PC-3 (cell line): ENCODE data around the gene MMP23B. TPM values are rescaled to one million over a fixed set of nuclear protein-coding genes. Genes with fewer than 3 reads are reported as not detected.

Experiments used
- ATAC-seq: fragments of 200-7000 bp; cut with Tn5 transposase; 2 replicates; pipeline ENCODE4 v1.9.1; 2020; ENCODE audit warnings: mild to moderate bottlenecking, moderate library complexity
- BruUV-seq: library from RNA; stranded (reverse); fragments of 400-500 nt; replicated peaks from 2 replicates; lab custom pipeline; 2021; lab: Mats Ljungman, UMichigan
- CTCF ChIA-PET: fragments of 300-600 bp; sonication (Branson Sonifier 250); formaldehyde crosslinking; loops from one replicate; lab custom pipeline; 2022; ENCODE audit warnings: antibody characterized with exemption; lab: Charles Lee
- POLR2A ChIA-PET: fragments of 300-600 bp; sonication (Branson Sonifier 250); formaldehyde crosslinking; loops from one replicate; lab custom pipeline; 2022; ENCODE audit warnings: antibody characterized with exemption; ENCODE audit not compliant: unreplicated experiment; lab: Charles Lee
- DNase-seq: peaks from one replicate; pipeline ENCODE4 v3.0.0-alpha.2; 2015
- H2AFZ ChIP-seq: fragments of 300-600 bp; sonication (generic); 2 replicates; pipeline ENCODE4 v1.6.0; 2016; ENCODE audit warnings: antibody characterized with exemption, low read length
- H3F3A ChIP-seq: fragments of 300-600 bp; sonication (generic); one replicate; pipeline ENCODE4 v1.6.0; 2017; ENCODE audit warnings: antibody characterized with exemption, low read length, control low read depth, mild to moderate bottlenecking; ENCODE audit not compliant: unreplicated experiment
- H3K27ac ChIP-seq: fragments of 300-600 bp; sonication (generic); 2 replicates; pipeline ENCODE4 v1.5.1; 2016; ENCODE audit warnings: mild to moderate bottlenecking, low read length
- H3K27me3 ChIP-seq: fragments of 300-600 bp; sonication (generic); 2 replicates; pipeline ENCODE4 v1.6.1; 2016; ENCODE audit warnings: low read length, mixed read lengths
- H3K36me3 ChIP-seq: fragments of 300-600 bp; sonication (generic); 2 replicates; pipeline ENCODE4 v1.6.1; 2016; ENCODE audit warnings: low read depth, mixed run types, low read length, mixed read lengths
- H3K4me1 ChIP-seq: fragments of 300-600 bp; sonication (generic); 2 replicates; pipeline ENCODE4 v1.5.1; 2016; ENCODE audit warnings: low read length; ENCODE audit not compliant: insufficient read depth
- H3K4me2 ChIP-seq: fragments of 300-600 bp; sonication (generic); 2 replicates; pipeline ENCODE4 v1.6.0; 2016; ENCODE audit warnings: low read length
- H3K4me3 ChIP-seq: fragments of 300-600 bp; sonication (generic); 2 replicates; pipeline ENCODE4 v1.5.1; 2016; ENCODE audit warnings: mild to moderate bottlenecking, low read length, mixed read lengths
- H3K79me2 ChIP-seq: fragments of 300-600 bp; sonication (generic); 2 replicates; pipeline ENCODE4 v1.6.1; 2017; ENCODE audit warnings: low read length, mixed read lengths
- H3K9ac ChIP-seq: fragments of 300-600 bp; sonication (generic); 2 replicates; pipeline ENCODE4 v1.6.0; 2016; ENCODE audit warnings: mild to moderate bottlenecking, low read length
- H3K9me2 ChIP-seq: fragments of 300-600 bp; sonication (generic); replicated peaks from 2 replicates; pipeline ENCODE4 v1.6.1; 2016; ENCODE audit warnings: mixed run types, low read length, mixed read lengths
- H3K9me3 ChIP-seq: fragments of 300-600 bp; sonication (generic); 2 replicates; pipeline ENCODE4 v1.6.1; 2016; ENCODE audit warnings: low read length, mixed read lengths
- H4K20me1 ChIP-seq: fragments of 300-600 bp; sonication (generic); 2 replicates; pipeline ENCODE4 v1.6.1; 2016; ENCODE audit warnings: low read length, mixed read lengths
- CTCF ChIP-seq: fragments of 300-600 bp; sonication (generic); conservative IDR thresholded peaks from 2 replicates; pipeline ENCODE4 v1.5.1; 2017; ENCODE audit warnings: antibody characterized with exemption, low read depth, mild to moderate bottlenecking, low read length
- EZH2 ChIP-seq: fragments of 300-600 bp; sonication (generic); IDR thresholded peaks from one replicate; pipeline ENCODE4 v1.6.1; 2017; ENCODE audit warnings: antibody characterized with exemption, mild to moderate bottlenecking, low read length; ENCODE audit not compliant: unreplicated experiment
- EZH2phosphoT487 ChIP-seq: fragments of 300-600 bp; sonication (generic); IDR thresholded peaks from 2 replicates; pipeline ENCODE4 v1.6.1; 2018; ENCODE audit warnings: mild to moderate bottlenecking, antibody characterized with exemption, low read length, borderline replicate concordance
- intact Hi-C: fragments of 100-400 bp; cut with micrococcal nuclease; formaldehyde crosslinking; loops from 2 replicates; pipeline ENCODE4 v1.9.0; 2023
- total RNA-seq: library from RNA; depleted of rRNA; stranded (reverse); fragments of >200 nt; gene quantifications from 2 replicates; pipeline ENCODE4 v1.2.3, GENCODE V29; 2014

The MMP23B gene
- total RNA-seq, 1 experiment from 2014 or later: 28.4 TPM

- Histone ChIP-seq H4K20me1 (no peaks in the 10 kb centered on the region), H3K36me3 (no peaks in the 10 kb centered on the region), H3K27ac (no peak overlapping the region), H3K27me3 (peaks cover 4% of the 10 kb centered on the region; the same call in 1 of the 2 replicates), H3F3A (no peaks in the 10 kb centered on the region), H3K9ac (no peak overlapping the region), H3K79me2 (no peaks in the 10 kb centered on the region), H3K9me2 (no peaks in the 10 kb centered on the region), H3K4me3 (no peak overlapping the region), H3K4me2 (peak overlapping the region; percentile 60), H2AFZ (no peak overlapping the region), H3K4me1 (peaks cover 5% of the 10 kb centered on the region), H3K9me3 (no peaks in the 10 kb centered on the region)
- CTCF ChIA-PET: no interaction called here
- DNase-seq: peak; percentile 55
- ATAC-seq: peak; percentile 56
- intact Hi-C loops: no loop called here
- POLR2A ChIA-PET: interaction anchor here (0.6 kb wide), 1 partner anchor 252 kb away, joined by 4 read pairs; no protein-coding TSS in a partner anchor
- no TSS peak for BruUV-seq
- TF ChIP-seq CTCF (peak; percentile 55), EZH2phosphoT487 (no peak)
Observed at GRCh38 chr1:1597275-1597930, 34.6 kb upstream of the MMP23B start.

- H3F3A ChIP-seq: no peaks in the 10 kb centered on the region
- intact Hi-C loops: no loop called here
- peaks cover 5% of the 10 kb centered on the region for H3K4me1 ChIP-seq
- no peak for DNase-seq
- no peaks in the 10 kb centered on the region for H3K9me2 ChIP-seq
- BruUV-seq: TSS peak; percentile 35
- TF ChIP-seq EZH2 (no peak), CTCF (0 out of 2 replicates have a peak, but pooled peaks have one; percentile 5), EZH2phosphoT487 (no peak)
- H3K79me2 ChIP-seq: no peaks in the 10 kb centered on the region
- H2AFZ ChIP-seq: no peak overlapping the region
- no peak overlapping the region for H3K27ac ChIP-seq
- H3K27me3 ChIP-seq: peaks cover 4% of the 10 kb centered on the region; the same call in 1 of the 2 replicates
- ATAC-seq: no peak
- CTCF ChIA-PET: no interaction called here
- no peaks in the 10 kb centered on the region for H3K9me3 ChIP-seq
- H3K9ac ChIP-seq: no peak overlapping the region
- POLR2A ChIA-PET: no interaction called here
- H3K4me3 ChIP-seq: no peak overlapping the region
- H3K4me2 ChIP-seq: peak overlapping the region; percentile 60; the same call in 1 of the 2 replicates
- H4K20me1 ChIP-seq: no peaks in the 10 kb centered on the region
- no peaks in the 10 kb centered on the region for H3K36me3 ChIP-seq
Observed at GRCh38 chr1:1598051-1598719, 33.8 kb upstream of the MMP23B start.

- no peaks in the 10 kb centered on the region for H3K36me3 ChIP-seq
- ChIA-PET POLR2A (no interaction called here), CTCF (no interaction called here)
- ATAC-seq (no peak), DNase-seq (no peak)
- no peaks in the 10 kb centered on the region for H3K9me2 ChIP-seq
- intact Hi-C loops: no loop called here
- H3K9ac ChIP-seq: no peak overlapping the region
- H3K27ac ChIP-seq: no peak overlapping the region
- BruUV-seq: no TSS peak
- no peak overlapping the region for H2AFZ ChIP-seq
- no peaks in the 10 kb centered on the region for H3K9me3 ChIP-seq
- no peak overlapping the region for H3K4me3 ChIP-seq
- no peaks in the 10 kb centered on the region for H3F3A ChIP-seq
- no peak overlapping the region for H3K4me2 ChIP-seq
- peaks cover 5% of the 10 kb centered on the region for H3K4me1 ChIP-seq
- no peaks in the 10 kb centered on the region for H3K79me2 ChIP-seq
- peaks cover 4% of the 10 kb centered on the region; the same call in 1 of the 2 replicates for H3K27me3 ChIP-seq
- H4K20me1 ChIP-seq: no peaks in the 10 kb centered on the region
- TF ChIP-seq EZH2phosphoT487 (no peak), CTCF (no peak), EZH2 (no peak)
Observed at GRCh38 chr1:1598720-1599029, 33.3 kb upstream of the MMP23B start.
